HEK293T (cell line): Measurements from ENCODE around the gene RET.

ENCODE experiments used
- CTCF ChIA-PET: fragments of 350-600 bp; formaldehyde crosslinking; extraction: SDS; loops from one replicate; lab custom pipeline; 2021; ENCODE audit warnings: antibody characterized with exemption, inconsistent platforms; lab: Yijun Ruan, JAX
- POLR2A ChIA-PET: fragments of 350-600 bp; formaldehyde crosslinking; extraction: SDS; loops from one replicate; lab custom pipeline; 2020; ENCODE audit warnings: antibody characterized with exemption, inconsistent platforms; lab: Yijun Ruan, JAX
- DNase-seq: peaks from one replicate; pipeline ENCODE4 v3.0.0; 2012; ENCODE audit warnings: mixed read lengths; ENCODE audit errors: extremely low spot score
- ARNT ChIP-seq: fragments of 450-650 bp; IDR thresholded peaks from 2 replicates; pipeline ENCODE4 v1.6.1; 2017; ENCODE audit warnings: mild to moderate bottlenecking
- BHLHE40 ChIP-seq: fragments of 450-650 bp; IDR thresholded peaks from 2 replicates; pipeline ENCODE4 v1.6.1; 2016; ENCODE audit warnings: mild to moderate bottlenecking, moderate library complexity, borderline replicate concordance
- CTBP1 ChIP-seq: fragments of 450-650 bp; IDR thresholded peaks from 2 replicates; pipeline ENCODE4 v1.6.1; 2016; ENCODE audit warnings: borderline replicate concordance
- ELF4 ChIP-seq: fragments of 450-650 bp; IDR thresholded peaks from 2 replicates; pipeline ENCODE4 v1.6.1; 2017; ENCODE audit warnings: antibody characterized with exemption
- FOXA1 ChIP-seq: fragments of 450-650 bp; IDR thresholded peaks from 2 replicates; pipeline ENCODE4 v1.6.1; 2016; ENCODE audit warnings: mild to moderate bottlenecking
- FOXK2 ChIP-seq: fragments of 450-650 bp; IDR thresholded peaks from 2 replicates; pipeline ENCODE4 v1.6.1; 2016; ENCODE audit warnings: mild to moderate bottlenecking
- FOXM1 ChIP-seq: fragments of 450-650 bp; IDR thresholded peaks from 2 replicates; pipeline ENCODE4 v1.6.1; 2017; ENCODE audit warnings: mild to moderate bottlenecking, borderline replicate concordance
- HDGF ChIP-seq: fragments of 450-650 bp; IDR thresholded peaks from 2 replicates; pipeline ENCODE4 v1.6.1; 2017; ENCODE audit warnings: antibody characterized with exemption, borderline replicate concordance
- L3MBTL2 ChIP-seq: fragments of 450-650 bp; conservative IDR thresholded peaks from 2 replicates; pipeline ENCODE4 v1.6.1; 2016; ENCODE audit warnings: mild to moderate bottlenecking
- LEF1 ChIP-seq: fragments of 450-650 bp; IDR thresholded peaks from 2 replicates; pipeline ENCODE4 v1.6.1; 2017; ENCODE audit warnings: mild to moderate bottlenecking, borderline replicate concordance
- NFRKB ChIP-seq: fragments of 450-650 bp; IDR thresholded peaks from 2 replicates; pipeline ENCODE4 v1.6.1; 2016; ENCODE audit warnings: mild to moderate bottlenecking, moderate library complexity
- SP1 ChIP-seq: fragments of 450-650 bp; IDR thresholded peaks from 2 replicates; pipeline ENCODE4 v1.6.1; 2017
- SUZ12 ChIP-seq: fragments of 450-650 bp; IDR thresholded peaks from 2 replicates; pipeline ENCODE4 v1.6.1; 2016; ENCODE audit warnings: mild to moderate bottlenecking
- TARDBP ChIP-seq: fragments of 450-650 bp; IDR thresholded peaks from 2 replicates; pipeline ENCODE4 v1.6.1; 2016
- ZNF384 ChIP-seq: fragments of 450-650 bp; IDR thresholded peaks from 2 replicates; pipeline ENCODE4 v1.6.1; 2016
- TF ChIP-seq, protein P1 (sequence below): fragments of 450-650 bp; IDR thresholded peaks from 2 replicates; pipeline ENCODE4 v1.6.1; 2016

RET gene

DNA sequence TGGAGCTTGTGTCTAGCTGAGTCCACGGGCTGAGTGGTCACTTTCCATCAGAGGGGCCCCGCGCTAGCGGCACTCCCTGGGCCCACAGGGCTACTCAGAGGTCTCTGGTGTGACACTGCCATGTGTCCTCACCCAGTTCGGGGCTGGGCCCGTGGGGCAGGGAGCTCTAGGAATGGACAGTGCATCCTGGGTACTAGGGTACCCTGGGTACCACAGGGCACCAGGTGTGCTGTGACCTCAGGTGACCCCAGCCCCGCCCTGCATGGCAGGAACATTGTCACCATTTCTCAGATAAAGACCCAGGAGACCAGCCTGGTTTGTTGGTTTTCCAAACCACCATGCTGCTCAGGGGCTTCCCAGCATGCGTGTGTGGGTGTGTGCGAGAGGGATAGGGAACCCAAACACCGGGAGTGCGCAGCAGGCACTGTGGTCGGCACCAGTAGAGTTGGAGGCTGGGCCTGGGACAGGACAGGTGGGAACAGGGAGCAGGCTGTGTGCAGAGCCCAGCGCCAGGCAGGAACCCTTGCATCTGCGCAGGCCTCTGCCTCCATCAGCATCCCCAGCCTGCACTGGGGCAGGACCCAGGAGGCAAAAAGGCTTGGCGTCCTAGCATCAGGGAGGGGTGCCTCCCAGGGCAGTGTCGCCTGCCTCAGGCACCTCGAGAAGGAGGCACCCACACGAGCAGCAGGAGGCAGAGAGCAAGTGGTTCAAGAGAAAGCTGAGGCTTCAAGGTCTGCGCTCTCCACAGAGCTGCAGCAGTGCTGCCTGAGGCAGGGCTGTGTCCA lies 42.0 kb downstream of the RET start:
- ChIA-PET POLR2A (no interaction called here), CTCF (no interaction called here)
- no peak for DNase-seq
- TF ChIP-seq, protein P1, sequence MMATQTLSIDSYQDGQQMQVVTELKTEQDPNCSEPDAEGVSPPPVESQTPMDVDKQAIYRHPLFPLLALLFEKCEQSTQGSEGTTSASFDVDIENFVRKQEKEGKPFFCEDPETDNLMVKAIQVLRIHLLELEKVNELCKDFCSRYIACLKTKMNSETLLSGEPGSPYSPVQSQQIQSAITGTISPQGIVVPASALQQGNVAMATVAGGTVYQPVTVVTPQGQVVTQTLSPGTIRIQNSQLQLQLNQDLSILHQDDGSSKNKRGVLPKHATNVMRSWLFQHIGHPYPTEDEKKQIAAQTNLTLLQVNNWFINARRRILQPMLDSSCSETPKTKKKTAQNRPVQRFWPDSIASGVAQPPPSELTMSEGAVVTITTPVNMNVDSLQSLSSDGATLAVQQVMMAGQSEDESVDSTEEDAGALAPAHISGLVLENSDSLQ, result no peak
- TF ChIP-seq ELF4, result no peak
- TF ChIP-seq SUZ12, result no peak

DNA sequence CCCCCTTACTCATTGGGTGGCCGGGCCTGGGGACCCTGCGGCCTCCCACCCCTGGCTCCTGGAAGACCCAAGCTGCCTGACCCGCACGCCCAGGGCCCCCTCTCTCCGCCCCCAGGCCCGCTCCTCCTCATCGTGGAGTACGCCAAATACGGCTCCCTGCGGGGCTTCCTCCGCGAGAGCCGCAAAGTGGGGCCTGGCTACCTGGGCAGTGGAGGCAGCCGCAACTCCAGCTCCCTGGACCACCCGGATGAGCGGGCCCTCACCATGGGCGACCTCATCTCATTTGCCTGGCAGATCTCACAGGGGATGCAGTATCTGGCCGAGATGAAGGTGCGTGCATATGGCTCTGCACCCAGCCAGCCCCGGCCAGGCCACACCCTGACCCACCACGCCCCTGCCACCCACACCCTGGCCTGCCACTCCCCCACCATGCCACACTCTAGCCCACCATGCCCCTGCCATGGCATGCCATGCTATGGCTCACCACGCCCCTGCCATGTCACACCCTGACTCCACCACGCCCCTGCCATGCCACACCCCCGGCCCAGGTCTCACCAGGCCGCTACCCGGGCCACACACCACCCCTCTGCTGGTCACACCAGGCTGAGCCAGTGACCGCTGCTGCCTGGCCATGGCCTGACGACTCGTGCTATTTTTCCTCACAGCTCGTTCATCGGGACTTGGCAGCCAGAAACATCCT lies 42.7 kb downstream of the RET start:
- TF ChIP-seq FOXA1 (no peak), FOXK2 (no peak), L3MBTL2 (no peak), CTBP1 (no peak), ARNT (no peak), ZNF384 (no peak), SUZ12 (no peak), FOXM1 (no peak), BHLHE40 (no peak), ELF4 (no peak), LEF1 (no peak), TARDBP (no peak), SP1 (no peak), NFRKB (no peak), HDGF (no peak)
- TF ChIP-seq, protein P1, result no peak
- ChIA-PET POLR2A (no interaction called here), CTCF (no interaction called here)
- no peak for DNase-seq

DNA sequence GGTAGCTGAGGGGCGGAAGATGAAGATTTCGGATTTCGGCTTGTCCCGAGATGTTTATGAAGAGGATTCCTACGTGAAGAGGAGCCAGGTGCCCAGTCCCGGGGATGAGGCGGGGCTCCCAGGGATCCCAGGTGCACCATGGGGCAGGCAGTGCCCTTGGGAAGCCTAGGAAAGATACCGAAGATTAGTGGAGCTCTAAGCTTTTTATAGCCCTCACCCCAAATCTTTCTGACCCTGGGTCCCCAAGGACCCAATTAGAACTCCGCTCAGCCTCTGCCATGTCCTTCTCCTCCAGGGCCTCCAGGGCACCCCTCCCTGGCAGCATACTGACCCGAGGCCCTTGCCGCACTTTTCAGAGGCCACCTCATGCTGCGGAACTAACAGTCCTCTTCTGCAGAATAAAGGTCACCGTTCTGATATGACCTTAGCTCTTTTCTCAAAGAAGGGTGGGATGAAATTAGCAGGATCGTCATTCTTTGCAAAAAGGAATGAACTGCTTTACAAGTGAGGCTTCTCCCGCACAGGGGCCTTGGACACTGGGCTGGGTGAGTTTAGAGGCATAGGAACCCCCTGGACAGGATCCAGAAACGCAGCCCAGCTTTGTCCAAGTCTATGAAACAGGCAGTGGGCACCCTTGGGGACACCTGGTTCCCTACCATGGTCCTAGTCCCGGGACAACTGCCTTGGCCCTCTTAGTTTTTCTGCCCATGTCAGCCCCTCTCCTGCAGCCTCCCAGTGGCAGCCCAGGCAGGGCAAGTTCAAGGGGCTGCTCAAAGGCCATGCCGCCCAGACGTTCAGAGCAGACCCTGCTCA lies 43.5 kb downstream of the RET start:
- no peak for DNase-seq
- TF ChIP-seq LEF1 (no peak), SUZ12 (no peak), ARNT (no peak), ZNF384 (no peak), TARDBP (no peak), CTBP1 (no peak), HDGF (no peak), SP1 (no peak)
- TF ChIP-seq, protein P1, result no peak
- ChIA-PET POLR2A (interaction anchor here (3.4 kb wide), 1 partner anchor 17 kb away, joined by 11 read pairs; the partner anchor contains the start of gene CSGALNACT2), CTCF (no interaction called here)

DNA sequence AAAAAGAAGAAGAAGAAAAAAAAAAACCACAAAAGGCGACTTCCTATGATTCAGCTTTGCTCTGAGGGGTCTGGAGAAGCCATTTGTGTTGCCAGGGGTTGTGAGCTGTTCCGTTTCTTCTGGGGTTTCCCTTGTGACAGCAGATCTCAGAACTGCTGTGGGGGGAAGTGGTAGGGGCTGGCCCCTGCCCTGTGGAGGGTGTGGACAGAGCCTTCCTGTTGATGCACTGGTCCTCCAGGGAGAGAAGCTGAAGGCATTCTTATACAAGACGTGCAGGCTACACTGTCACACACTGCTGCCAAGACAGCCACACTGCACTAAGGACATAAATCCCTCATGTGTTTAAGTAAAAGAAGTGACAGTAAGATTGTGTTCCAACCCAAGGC lies 44.1 kb downstream of the RET start:
- POLR2A ChIA-PET, result interaction anchor here (1.0 to 3.4 kb wide), 2 partner anchors 12 to 17 kb away, joined by 3 to 11 read pairs; partner anchors contain the start of gene CSGALNACT2
- no peak for DNase-seq
- TF ChIP-seq ELF4 (no peak), NFRKB (no peak), ZNF384 (no peak), ARNT (no peak), SUZ12 (no peak), BHLHE40 (no peak), HDGF (no peak), FOXM1 (no peak), FOXA1 (no peak)
- CTCF ChIA-PET, result no interaction called here

DNA sequence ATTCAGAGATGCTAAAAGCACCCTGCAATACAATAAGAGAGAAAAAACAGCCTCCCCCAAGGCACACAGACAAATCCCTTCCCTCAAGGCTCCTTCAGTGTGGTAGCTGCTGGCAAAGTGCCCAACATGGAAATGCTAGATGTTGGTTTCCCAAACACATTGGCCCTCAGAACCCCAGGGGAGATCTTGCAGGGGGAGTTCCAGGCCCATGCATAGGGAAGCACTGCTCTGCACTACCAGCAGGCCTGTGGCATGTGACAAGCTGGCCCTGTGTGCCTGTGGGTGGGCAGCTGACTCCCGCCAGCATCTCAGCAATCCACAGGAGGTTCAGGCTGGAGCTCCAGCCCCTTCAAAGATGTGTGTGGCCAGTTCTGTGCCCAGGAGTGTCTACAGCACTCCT lies 44.6 kb downstream of the RET start:
- ChIA-PET CTCF (no interaction called here), POLR2A (interaction anchor here (1.0 to 3.4 kb wide), 2 partner anchors 12 to 16 kb away, joined by 3 to 11 read pairs; partner anchors contain the start of gene CSGALNACT2)
- no peak for TF ChIP-seq ARNT
- no peak for DNase-seq

DNA sequence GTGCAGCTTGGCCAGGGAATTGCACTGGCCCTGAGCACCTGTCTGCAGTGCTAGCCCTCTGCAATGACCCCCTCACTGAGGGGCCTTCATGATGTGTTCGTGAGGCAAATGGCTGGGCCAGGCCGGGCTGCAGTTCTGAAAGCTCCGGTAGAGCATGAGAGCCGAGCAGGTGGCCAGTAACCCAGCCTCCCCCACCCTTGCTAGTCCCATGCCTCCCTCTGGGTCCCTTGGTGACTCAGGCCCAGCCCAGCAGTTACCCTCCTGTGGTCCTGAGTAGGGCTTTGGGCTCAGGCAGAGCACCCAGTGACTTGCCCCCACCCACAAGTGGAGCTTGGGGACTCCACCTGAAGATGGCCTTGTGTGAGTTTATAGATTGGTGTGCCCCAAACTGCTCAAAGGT lies 45.2 kb downstream of the RET start:
- DNase-seq, result no peak
- TF ChIP-seq L3MBTL2 (no peak), CTBP1 (no peak), LEF1 (no peak)
- ChIA-PET POLR2A (interaction anchor here (1.0 to 3.4 kb wide), 2 partner anchors 11 to 16 kb away, joined by 3 to 11 read pairs; partner anchors contain the start of gene CSGALNACT2), CTCF (no interaction called here)
